ENCODE measurements around the gene PMPCA.

The PMPCA gene

DNA sequence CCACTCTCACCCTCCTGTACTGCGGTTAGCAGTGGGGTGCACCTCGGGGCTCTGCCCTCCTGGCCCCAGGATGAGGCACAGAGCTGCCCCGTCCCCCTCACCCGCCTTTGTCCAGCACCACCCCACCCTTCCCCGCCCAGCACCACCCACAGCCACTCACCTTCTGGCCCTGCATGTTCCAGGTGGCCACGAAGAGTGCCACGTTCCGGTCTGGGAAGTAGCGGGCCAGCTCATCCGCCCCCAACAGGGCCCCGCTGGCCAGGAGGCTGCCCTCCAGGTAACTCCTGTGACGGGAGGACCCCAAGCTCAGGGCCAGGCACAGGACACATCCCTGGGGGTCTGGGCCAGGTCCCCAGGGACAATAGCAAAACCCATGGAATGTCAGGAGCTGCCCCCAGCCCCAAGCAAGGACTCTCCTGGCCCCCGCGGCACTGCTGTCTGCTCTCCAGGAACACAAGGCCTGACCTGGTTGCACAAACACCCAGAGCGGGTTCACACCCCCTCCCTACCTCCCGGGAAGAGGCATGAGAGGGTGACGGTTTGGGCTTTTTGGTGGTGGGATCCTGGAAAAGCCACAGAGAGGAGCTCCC is 24.2 kb downstream of the PMPCA start:
- no peak for DNase-seq (ENCODE audit: extremely low spot score)
- ChIA-PET CTCF (no interaction called here), POLR2A (interaction anchor here (1.1 kb wide), 1 partner anchor 24 kb away, joined by 3 read pairs; the partner anchor contains the start of genes ENTR1 and PMPCA)
- TF ChIP-seq SP1 (IDR thresholded peaks at IDR 0.05), result no peak
- no peak for TF ChIP-seq FOXA1 (IDR thresholded peaks at IDR 0.05)
- TF ChIP-seq HDGF (IDR thresholded peaks at IDR 0.05; ENCODE audit: borderline replicate concordance), result no peak
- TF ChIP-seq, protein P1, sequence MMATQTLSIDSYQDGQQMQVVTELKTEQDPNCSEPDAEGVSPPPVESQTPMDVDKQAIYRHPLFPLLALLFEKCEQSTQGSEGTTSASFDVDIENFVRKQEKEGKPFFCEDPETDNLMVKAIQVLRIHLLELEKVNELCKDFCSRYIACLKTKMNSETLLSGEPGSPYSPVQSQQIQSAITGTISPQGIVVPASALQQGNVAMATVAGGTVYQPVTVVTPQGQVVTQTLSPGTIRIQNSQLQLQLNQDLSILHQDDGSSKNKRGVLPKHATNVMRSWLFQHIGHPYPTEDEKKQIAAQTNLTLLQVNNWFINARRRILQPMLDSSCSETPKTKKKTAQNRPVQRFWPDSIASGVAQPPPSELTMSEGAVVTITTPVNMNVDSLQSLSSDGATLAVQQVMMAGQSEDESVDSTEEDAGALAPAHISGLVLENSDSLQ (IDR thresholded peaks at IDR 0.05), result no peak
- TF ChIP-seq FOXK2 (IDR thresholded peaks at IDR 0.05), result no peak
- no peak for TF ChIP-seq NFRKB (IDR thresholded peaks at IDR 0.05)
- TF ChIP-seq L3MBTL2 (conservative IDR thresholded peaks at IDR 0.05), result no peak
- no peak for TF ChIP-seq ZNF384 (IDR thresholded peaks at IDR 0.05)
- no peak for TF ChIP-seq TARDBP (IDR thresholded peaks at IDR 0.05)
- no peak for TF ChIP-seq ARNT (IDR thresholded peaks at IDR 0.05)
- TF ChIP-seq CTBP1 (IDR thresholded peaks at IDR 0.05; ENCODE audit: borderline replicate concordance), result no peak
- no peak for TF ChIP-seq BHLHE40 (IDR thresholded peaks at IDR 0.05; ENCODE audit: borderline replicate concordance)
- no peak for TF ChIP-seq ELF4 (IDR thresholded peaks at IDR 0.05)
- no peak for TF ChIP-seq FOXM1 (IDR thresholded peaks at IDR 0.05; ENCODE audit: borderline replicate concordance)
- no peak for TF ChIP-seq SUZ12 (IDR thresholded peaks at IDR 0.05)
- no peak for TF ChIP-seq LEF1 (IDR thresholded peaks at IDR 0.05; ENCODE audit: borderline replicate concordance)

DNA sequence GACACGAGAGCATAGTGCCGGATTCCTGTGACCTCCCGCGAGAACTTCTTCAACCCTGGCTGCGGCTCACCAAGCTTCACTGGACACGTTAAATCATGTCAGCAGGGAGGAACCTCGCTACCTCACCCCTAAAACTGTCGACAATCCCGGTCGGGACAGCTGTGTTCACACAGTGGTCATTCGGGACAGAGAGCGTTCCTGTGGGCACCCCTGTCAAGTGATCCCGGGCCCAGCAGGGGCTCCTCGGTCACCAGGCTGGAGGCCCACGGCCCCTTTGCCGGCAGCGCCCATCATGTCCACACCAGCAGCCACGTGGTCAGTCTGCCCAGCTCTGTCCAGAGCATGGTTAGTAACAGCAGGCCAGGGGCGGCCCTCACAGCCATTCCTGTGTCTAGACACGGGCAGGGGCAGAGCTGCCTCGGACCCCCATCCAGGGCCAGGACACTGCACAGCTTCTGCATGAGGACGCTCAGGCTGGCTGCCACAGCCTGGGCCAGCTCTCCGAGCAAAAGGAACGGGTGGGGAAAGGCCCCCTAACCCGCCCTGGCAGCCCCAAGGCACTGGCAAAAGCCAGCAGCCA is 25.7 kb downstream of the PMPCA start:
- ChIA-PET CTCF (interaction anchor here (0.6 kb wide), 1 partner anchor 84 kb away, joined by 3 read pairs; no protein-coding TSS in a partner anchor), POLR2A (no interaction called here)
- DNase-seq (ENCODE audit: extremely low spot score), result no peak
- TF ChIP-seq ZNF384 (IDR thresholded peaks at IDR 0.05) (no peak), BHLHE40 (IDR thresholded peaks at IDR 0.05; ENCODE audit: borderline replicate concordance) (no peak), SP1 (IDR thresholded peaks at IDR 0.05) (no peak), SUZ12 (IDR thresholded peaks at IDR 0.05) (no peak), TARDBP (IDR thresholded peaks at IDR 0.05) (no peak), HDGF (IDR thresholded peaks at IDR 0.05; ENCODE audit: borderline replicate concordance) (no peak), CTBP1 (IDR thresholded peaks at IDR 0.05; ENCODE audit: borderline replicate concordance) (no peak), NFRKB (IDR thresholded peaks at IDR 0.05) (no peak), FOXA1 (IDR thresholded peaks at IDR 0.05) (no peak), L3MBTL2 (conservative IDR thresholded peaks at IDR 0.05) (no peak), FOXM1 (IDR thresholded peaks at IDR 0.05; ENCODE audit: borderline replicate concordance) (no peak), FOXK2 (IDR thresholded peaks at IDR 0.05) (no peak), ARNT (IDR thresholded peaks at IDR 0.05) (no peak), LEF1 (IDR thresholded peaks at IDR 0.05; ENCODE audit: borderline replicate concordance) (no peak), ELF4 (IDR thresholded peaks at IDR 0.05) (no peak)
- TF ChIP-seq, protein P1 (IDR thresholded peaks at IDR 0.05), result no peak

- DNase-seq (ENCODE audit: extremely low spot score), result no peak
- ChIA-PET POLR2A (no interaction called here), CTCF (no interaction called here)
- TF ChIP-seq TARDBP (IDR thresholded peaks at IDR 0.05) (no peak), FOXK2 (IDR thresholded peaks at IDR 0.05) (no peak), HDGF (IDR thresholded peaks at IDR 0.05; ENCODE audit: borderline replicate concordance) (peak; percentile 53; the same call in 1 of the 2 replicates), ELF4 (IDR thresholded peaks at IDR 0.05) (no peak), ZNF384 (IDR thresholded peaks at IDR 0.05) (no peak), L3MBTL2 (conservative IDR thresholded peaks at IDR 0.05) (no peak)
Measured at GRCh38 chr9:136437430-136437829, 27.0 kb downstream of the PMPCA start.

- CTCF ChIA-PET, result no interaction called here
- POLR2A ChIA-PET, result no interaction called here
- no peak for DNase-seq (ENCODE audit: extremely low spot score)
- TF ChIP-seq LEF1 (IDR thresholded peaks at IDR 0.05; ENCODE audit: borderline replicate concordance), result no peak
- no peak for TF ChIP-seq SUZ12 (IDR thresholded peaks at IDR 0.05)
- TF ChIP-seq SP1 (IDR thresholded peaks at IDR 0.05), result no peak
- no peak for TF ChIP-seq ARNT (IDR thresholded peaks at IDR 0.05)
- TF ChIP-seq, protein P1 (IDR thresholded peaks at IDR 0.05), result no peak
- no peak for TF ChIP-seq HDGF (IDR thresholded peaks at IDR 0.05; ENCODE audit: borderline replicate concordance)
- no peak for TF ChIP-seq CTBP1 (IDR thresholded peaks at IDR 0.05; ENCODE audit: borderline replicate concordance)
- no peak for TF ChIP-seq FOXM1 (IDR thresholded peaks at IDR 0.05; ENCODE audit: borderline replicate concordance)
- TF ChIP-seq ZNF384 (IDR thresholded peaks at IDR 0.05), result no peak
- TF ChIP-seq BHLHE40 (IDR thresholded peaks at IDR 0.05; ENCODE audit: borderline replicate concordance), result no peak
- TF ChIP-seq L3MBTL2 (conservative IDR thresholded peaks at IDR 0.05), result no peak
- no peak for TF ChIP-seq FOXK2 (IDR thresholded peaks at IDR 0.05)
- no peak for TF ChIP-seq NFRKB (IDR thresholded peaks at IDR 0.05)
- no peak for TF ChIP-seq TARDBP (IDR thresholded peaks at IDR 0.05)
- no peak for TF ChIP-seq ELF4 (IDR thresholded peaks at IDR 0.05)
- TF ChIP-seq FOXA1 (IDR thresholded peaks at IDR 0.05), result no peak
Measured at GRCh38 chr9:136437839-136438547, 27.5 kb downstream of the PMPCA start.

GRCh38 chr9:136438548-136439480 is 28.4 kb downstream of the PMPCA start:
- POLR2A ChIA-PET, result no interaction called here
- peak; percentile 46 for DNase-seq (ENCODE audit: extremely low spot score)
- TF ChIP-seq FOXK2 (IDR thresholded peaks at IDR 0.05) (no peak), LEF1 (IDR thresholded peaks at IDR 0.05; ENCODE audit: borderline replicate concordance) (no peak), ZNF384 (IDR thresholded peaks at IDR 0.05) (no peak), SP1 (IDR thresholded peaks at IDR 0.05) (no peak), L3MBTL2 (conservative IDR thresholded peaks at IDR 0.05) (no peak), SUZ12 (IDR thresholded peaks at IDR 0.05) (no peak), HDGF (IDR thresholded peaks at IDR 0.05; ENCODE audit: borderline replicate concordance) (no peak), TARDBP (IDR thresholded peaks at IDR 0.05) (no peak)
- CTCF ChIA-PET, result no interaction called here

Data from HEK293T (cell line).